NCI-H1048 (cell line): ENCODE results near the gene TRIM16.
"Not testable (repeated sequence)": the region's sequence is repeated elsewhere in the genome, so short reads cannot be mapped to it uniquely, and the experiment has no call there.

Experiments used
- DNase-seq: peaks from one replicate; lab custom pipeline; 2025; lab: John Stamatoyannopoulos, UW

The TRIM16 gene

DNA sequence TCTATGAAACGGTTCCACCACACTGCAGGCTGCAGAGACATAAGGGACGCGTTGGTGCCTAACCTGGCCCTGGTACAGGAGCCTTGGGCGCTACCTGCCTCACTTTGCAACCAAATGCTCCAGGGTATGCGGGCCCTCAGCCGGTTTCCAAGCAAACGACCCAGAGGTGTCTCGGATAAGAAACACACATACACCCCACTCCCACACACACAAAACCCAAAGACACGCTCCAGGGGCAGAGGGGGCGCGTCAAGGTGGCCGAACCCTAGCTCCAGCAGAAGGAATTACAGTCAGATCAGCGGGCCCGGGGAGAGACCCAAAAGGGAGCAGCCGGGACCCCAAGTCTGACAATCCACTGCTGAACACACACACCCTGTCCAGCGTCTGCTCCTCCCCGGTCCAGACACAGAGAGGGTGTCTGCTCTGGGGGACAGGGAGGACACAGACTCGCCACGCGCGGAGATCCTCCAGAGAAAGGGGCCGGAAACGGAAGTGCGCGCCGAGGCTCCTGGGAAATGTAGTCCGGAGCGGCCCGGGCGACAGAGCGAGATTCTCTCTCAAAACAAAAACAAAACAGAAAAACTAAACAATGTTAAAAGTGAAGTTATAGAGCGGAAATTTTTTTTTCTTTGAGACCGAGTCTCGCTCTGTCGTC lies at the start of gene TRIM16:
TRIM16 (minus strand) TSS at position 488 of the 655 bp plus-strand sequence. CDS start 32,702 bp downstream, outside the sequence.
- DNase-seq = peak; percentile 6

DNA sequence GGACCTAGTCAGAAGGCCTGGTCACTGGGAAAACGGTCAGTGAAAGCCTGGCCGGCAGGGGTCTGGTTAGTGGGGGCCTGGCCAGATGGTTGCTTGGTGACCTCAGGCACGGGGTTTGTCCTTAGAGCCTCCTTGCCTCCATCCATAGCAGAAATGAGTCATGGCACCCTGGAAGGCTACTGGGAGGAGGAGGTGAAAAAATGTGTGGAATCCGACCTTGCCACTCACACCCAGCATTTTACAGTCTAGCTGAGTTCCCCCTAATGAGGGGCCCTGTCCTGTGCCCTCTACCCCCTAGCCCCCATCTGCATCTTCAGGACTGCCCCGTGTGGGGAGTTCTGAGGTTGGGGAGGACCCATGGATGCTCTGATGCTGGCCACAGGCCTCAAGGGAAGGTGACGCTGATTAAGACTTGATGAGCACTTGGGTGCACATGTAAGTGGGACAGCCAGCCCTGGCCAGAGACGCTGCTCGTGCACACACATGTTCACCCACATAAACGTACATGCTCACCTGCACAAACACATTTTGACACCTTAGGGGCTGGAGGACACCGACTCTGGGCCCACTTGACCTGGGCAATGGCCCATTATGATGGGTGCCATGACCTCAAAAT lies 49.2 kb upstream of the TRIM16 start:
- DNase-seq = not testable (repeated sequence)

DNA sequence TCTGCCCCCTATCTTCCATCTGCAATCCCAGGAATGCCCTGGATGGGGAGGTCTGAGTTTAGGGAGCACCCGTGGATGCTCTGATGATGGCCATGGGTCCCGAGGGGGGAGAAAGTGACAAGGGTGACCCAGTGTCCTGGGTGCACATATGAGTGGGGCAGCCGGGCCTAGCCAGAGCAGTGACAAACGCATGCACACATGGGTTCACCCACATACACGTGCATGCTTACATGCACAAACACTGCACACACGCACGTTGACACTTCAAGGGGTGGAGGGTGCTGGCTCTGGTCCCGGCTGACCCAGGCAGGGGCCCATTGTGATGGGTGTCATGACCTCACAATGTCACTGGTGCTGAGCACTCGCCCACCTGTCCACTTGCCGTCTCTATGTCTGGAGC lies 47.8 kb upstream of the TRIM16 start, which contains the start of gene TBC1D26:
TBC1D26 (plus strand) TSS at position 384 of the 400 bp plus-strand sequence. CDS start 3,066 bp downstream, outside the sequence.
- DNase-seq = not testable (repeated sequence)

DNA sequence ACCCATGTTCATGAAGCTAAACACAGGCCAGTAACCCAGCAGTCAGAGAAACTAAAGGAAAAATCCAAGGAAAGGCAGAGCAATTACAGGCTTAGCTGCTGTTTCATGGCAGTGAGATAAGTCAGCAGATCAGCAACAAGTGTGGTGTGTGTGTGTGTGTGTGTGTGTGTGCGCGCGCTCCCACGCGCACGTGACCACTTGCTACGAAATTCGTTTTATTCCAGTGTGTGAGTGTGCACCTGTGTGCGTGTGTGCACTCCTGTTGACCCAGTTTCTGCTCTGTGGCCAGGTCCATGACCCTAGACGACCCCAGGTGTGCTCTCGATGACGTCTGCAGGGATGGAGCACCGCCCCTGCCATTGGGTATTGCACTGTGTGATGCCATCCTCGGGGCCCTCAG lies 46.4 kb upstream of the TRIM16 start:
- DNase-seq = not testable (repeated sequence)

DNA sequence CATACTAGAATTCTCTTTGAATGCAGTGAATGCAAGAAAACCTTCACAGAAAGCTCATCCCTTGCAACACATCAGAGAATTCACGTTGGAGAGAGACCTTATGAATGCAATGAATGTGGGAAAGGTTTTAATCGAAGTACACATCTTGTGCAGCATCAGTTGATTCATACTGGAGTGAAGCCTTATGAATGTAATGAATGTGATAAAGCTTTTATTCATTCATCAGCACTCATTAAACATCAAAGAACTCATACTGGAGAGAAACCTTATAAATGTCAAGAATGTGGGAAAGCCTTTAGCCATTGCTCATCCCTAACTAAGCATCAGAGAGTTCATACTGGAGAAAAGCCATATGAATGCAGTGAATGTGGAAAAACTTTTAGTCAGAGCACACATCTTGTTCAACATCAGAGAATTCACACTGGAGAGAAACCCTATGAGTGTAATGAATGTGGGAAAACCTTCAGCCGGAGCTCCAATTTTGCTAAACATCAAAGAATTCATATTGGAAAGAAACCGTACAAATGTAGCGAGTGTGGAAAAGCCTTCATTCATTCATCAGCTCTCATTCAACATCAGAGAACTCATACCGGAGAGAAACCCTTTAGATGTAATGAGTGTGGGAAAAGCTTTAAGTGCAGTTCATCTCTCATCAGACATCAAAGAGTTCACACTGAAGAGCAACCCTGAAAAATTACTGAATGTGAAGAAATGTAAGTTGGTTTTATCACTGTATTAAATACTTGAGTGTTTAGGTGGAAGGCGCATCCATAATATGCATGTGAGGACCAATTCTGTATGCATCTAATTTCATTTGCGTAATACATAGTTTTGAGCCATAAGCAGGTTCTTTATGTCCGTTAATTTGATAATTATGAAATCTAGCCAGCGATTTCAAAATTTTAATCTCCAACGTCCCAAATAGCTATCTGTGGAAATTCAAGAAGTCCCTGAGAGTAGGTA lies 32.8 kb upstream of the TRIM16 start:
- not testable (repeated sequence) for DNase-seq

DNA sequence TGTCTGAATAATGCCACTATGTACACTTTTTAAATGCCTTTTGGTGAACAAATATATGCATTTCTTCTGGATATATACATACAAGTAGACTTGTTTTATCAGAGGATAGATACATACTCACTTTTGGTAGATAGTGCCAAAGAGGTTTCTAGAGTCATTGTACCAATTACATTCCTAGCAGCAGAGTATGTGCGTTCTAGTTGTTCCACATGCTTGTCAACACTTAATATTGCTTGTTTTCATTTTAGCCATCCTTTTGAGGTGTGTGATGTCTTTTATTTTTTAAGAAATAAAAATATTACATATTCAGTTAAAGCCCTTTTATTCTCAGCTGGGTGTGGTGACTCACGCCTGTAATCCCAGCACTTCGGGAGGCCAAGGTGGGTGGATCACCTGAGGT lies 24.8 kb upstream of the TRIM16 start:
- not testable (repeated sequence) for DNase-seq

DNA sequence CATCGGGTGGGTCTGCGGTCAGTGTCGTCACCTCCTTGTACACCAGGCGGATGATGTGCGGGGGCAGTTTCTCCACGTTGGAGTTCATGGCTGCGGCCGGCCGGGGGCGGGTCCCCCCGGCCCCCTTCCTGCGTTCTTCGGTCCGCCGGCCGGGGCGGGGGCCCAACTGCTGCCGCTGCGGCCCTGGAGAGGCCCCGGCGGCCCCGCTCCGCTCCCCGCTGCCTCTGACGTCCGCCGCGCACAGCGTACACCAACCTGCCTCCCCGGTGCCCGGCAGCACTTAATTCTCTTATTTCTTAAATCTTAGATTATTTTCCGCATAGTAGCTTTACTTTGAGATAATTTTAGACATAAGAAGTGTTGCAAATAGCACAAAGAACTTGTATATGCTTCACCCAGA lies 20.7 kb upstream of the TRIM16 start:
- not testable (repeated sequence) for DNase-seq

DNA sequence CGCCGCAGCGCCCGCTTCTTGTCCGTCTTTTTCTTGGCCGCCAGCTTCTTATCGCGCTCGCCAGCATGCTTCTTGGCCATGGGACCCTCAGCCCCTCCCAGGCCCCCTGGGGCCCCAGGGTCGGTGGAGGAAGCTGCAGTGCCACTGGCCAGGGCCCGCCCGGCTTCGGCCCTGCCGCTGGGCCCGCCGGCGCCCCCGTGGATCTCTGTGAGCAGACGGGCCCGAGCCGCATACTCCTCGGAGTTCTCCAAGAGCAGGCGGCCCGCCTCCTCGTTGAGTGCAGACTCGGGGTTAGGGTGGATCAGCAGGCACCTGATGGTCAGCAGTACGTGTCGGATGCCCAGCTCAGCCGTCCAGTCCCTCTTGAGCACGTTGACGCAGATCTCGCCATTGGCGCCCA lies 20.1 kb upstream of the TRIM16 start:
- not testable (repeated sequence) for DNase-seq

DNA sequence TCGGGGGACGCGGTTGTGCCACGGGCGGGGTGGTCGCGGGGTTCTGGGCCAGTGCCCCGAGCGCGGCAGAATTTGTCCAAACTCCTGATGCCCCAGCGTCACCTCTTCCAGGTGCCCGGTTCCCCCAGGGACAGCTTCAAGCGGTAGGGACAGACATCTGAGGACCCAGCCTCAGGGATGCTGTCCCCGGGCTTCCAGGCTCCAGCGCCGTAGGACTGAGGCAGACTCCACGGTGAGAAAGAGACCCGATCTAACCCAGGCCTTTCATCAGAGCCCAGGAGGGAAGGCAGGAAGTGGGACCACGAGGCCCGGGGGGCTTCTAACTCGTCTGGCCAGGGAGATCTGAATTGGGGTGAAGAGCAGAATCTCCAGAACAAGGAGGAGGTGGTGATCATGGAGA lies 15.8 kb upstream of the TRIM16 start:
- DNase-seq = not testable (repeated sequence)

DNA sequence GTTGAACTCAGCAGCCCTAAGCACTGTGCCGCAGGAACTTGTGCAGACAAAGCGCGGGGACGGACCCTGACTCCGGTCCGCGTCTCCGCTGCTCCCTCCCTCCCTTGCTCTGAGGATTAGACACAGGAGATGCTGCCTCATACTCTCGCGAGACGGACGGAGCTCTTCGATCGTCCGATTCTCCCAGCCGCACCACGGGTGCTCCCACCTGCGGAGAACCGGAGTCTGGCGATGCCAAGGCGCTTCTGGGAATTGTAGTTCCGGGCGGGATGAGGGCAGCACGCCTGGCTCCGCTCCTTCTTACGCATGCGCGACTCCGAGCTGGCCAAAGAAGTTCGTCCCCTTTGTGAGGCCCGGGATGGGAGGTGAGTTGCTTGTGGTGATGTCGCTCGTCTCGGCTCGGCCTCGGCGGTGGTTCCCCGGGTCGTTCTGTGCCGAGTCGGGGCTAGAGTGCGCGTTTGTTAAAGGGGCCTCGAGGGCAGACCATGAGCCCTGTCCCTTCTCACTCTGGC lies 15.4 kb upstream of the TRIM16 start, which contains the start of gene ZNF286A:
ZNF286A (plus strand) TSS at position 340 of the 512 bp plus-strand sequence. CDS start 578 bp downstream, outside the sequence.
- peak; percentile 96 for DNase-seq

DNA sequence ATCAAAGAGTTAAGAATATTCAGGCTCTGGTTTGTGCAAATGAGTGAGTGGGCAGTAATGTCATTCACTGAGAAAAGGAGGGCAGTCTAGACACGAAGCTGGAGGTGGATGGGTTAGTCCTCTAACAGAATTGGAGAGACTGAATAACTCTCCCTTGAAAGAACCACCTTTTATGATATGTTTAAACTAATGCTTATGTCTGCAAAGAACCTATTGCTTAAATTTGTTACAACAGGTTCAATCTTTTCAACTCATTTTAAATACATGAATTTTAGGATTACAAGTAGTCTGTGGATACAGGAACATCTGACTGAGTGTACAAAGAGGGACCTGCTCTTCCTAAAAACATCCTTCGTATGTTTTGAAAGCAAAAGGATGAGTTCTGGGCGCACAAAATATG lies 14.9 kb upstream of the TRIM16 start:
- not testable (repeated sequence) for DNase-seq

DNA sequence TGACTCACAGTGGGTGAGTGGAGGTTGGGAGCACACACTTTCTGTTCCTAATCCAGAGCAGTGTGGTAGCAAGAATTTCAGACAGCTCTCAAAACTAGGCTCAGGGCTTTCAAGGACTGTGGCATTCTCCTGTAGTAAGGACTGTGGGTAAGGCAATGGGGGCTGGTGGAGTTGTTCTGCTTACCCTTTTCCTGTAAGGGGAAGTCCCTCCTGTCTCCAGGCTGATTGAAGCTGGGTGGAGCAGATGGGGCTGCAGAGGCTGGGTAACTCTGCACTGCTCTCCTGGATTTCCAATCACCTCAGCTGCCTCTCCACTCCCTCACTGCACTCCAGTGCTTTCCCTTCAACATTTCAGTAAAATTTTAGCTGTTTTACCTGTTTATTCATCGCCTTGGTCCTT lies 3.4 kb upstream of the TRIM16 start:
- DNase-seq = not testable (repeated sequence)

DNA sequence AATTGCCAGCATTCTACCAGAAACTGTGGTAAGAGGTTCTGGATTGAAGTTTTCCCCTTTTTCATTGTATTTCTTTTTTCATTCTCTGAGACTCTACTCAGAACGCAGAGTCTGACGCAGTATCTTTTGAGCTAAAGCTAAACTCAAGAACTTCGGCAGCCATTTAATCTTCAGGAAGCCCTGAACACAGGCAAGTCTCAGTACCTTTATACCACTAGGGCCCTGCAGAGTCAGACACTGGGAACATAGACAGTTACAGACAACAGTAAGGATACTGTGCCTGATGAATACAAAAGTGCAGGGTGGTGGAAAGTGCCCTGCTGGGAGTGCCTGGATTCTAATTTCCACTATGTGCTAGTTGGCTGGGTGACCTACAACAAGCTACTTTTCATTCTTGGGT lies 976 bp downstream of the TRIM16 start:
- not testable (repeated sequence) for DNase-seq

DNA sequence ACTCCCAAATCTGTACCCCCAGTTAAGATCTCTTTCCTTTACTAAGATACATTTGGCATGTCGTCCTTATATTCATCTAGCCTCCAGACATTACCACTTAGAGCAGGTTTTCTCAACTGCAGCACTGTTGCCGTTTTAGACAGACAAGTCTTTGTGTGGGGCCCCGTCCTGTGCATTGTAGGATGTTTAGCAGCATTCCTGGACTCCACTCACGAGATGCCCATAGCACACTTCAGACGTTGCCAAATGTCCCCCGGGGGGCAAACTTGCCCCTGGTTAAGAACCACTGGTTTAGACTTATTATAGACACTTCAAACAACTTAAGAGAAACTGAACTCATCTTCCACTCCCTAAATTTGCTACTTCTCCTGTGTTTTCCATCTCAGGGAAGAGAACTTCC lies 8.1 kb downstream of the TRIM16 start:
- not testable (repeated sequence) for DNase-seq

DNA sequence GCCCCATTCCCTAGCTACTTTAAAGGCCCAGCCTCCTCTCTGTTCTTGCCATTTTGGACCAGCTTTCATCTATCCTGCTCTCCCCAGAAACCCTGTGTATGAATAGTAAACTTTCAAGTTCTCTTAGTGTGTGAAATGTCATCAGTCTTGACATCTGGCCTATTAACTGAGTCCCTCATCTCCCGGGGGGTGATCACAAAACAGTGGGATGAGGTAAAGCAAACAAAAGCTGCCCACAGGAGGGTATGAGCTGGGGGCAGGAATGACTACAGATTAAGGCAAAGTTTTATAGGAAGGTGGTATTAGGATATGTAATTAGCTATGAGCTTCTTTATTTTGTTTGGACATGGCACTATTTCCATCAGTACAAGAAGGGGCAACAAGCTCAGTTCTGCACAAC lies 9.5 kb downstream of the TRIM16 start:
- not testable (repeated sequence) for DNase-seq

DNA sequence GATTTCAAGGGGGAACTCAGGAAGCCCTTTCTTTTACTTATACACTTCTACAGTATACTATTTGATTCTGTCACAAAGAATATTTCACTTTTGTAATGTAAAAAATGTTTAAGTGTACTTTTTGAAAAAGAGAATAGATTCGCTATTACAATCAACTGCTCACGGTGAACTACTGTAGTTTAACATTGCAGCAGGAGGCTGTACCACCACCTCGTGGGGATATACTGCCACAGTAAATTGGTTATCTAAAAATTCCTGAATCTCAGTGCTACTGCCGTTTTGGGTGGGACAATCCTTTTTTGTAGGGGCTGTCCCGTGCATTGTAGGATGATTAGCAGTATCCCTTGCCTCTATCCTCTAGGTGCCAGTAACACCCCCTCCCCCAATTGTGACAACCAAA lies 14.6 kb downstream of the TRIM16 start:
- not testable (repeated sequence) for DNase-seq

DNA sequence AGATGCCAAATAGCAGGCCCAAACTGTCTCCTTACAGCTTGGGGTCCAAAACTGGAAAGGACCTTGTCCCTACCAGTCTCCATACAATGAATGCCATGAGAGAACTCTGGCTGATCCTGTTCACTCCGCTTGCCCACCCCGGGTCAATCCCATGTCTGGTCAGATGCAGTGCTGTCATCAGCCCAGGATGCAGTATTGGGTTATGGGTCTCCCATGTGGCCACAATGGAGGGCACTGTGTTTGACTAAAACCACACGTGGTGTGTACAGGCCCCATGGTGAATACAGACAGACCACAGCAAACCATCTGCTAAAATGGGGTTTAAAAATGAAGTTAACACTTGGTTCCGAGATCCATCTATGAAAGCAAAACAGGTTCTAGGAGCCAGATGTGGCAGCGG lies 20.4 kb downstream of the TRIM16 start:
- DNase-seq = no peak

DNA sequence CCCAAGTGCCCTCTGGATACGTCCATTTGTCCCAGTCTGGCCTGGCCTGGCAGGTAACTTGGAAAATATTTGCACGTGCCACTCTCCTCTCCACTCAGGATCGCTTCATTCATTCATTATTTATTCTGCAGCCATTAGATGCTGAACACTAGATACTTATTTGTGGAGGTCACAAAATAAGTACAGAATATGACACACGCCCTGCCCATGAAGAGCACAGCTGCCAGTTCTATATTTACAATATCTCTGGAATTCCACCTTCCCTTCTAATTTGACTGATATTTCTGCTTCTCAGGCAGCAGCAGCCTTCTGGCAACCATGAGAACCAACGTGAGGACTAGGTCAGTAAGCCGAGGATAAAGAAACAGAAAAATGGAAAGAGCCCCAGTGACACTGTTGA lies 20.9 kb downstream of the TRIM16 start:
- DNase-seq = no peak

DNA sequence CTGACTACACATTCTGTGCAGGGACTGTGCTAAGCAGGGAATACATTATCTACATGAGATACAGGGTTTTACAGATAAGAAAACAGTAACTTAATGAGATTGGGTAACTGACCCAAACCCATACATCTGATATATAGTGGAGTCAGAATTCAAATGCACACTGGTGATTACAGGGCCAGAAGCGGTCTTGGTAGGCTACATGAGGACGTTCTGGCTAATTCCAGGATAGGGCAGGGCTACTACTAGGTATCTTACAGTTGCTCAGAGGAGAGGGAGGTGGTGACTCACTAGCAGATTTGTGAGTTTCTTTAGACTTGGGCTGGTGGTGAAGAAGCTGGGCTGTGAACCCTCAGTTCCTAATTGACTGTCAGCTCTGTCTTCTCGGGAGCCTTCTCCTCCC lies 21.4 kb downstream of the TRIM16 start:
- DNase-seq = no peak

DNA sequence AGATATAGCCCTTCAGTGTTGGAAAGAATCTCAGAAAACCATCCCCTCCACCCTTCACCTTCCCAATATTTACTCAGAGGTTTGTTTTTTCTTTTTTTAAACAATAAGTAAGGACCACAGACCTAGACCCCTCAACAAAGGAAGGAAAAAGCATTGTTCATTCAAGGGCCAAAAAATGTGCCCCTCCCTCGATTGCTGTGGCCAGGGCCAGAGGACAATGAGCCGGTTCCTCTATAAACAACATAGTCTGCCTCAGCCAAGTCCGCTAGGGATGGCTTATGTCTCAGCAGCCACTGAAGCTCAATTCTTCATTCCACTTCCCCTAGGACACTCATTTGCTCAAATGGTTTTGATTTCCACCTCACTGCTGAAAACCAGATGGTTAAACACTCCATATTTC lies 24.0 kb downstream of the TRIM16 start:
- DNase-seq = no peak

DNA sequence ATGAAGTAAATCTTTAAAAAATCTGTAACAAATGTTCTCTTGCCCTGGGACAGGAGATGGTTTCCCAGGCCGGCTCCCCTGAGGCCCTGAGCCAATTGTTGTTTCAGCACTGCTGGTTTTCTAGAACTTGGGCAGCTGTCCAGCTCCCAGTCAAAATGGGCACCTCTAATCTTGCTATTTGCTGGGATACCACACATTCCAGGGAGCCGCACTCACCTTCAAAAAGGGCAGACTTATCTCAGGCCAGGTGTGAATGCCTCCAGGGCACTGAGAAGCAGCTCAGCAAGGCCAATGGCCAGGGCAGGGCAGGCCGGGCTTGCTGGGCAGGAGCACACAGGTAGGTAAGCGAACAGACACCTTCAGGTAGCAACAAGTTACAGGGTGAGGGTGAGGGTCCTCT lies 24.4 kb downstream of the TRIM16 start:
- no peak for DNase-seq

DNA sequence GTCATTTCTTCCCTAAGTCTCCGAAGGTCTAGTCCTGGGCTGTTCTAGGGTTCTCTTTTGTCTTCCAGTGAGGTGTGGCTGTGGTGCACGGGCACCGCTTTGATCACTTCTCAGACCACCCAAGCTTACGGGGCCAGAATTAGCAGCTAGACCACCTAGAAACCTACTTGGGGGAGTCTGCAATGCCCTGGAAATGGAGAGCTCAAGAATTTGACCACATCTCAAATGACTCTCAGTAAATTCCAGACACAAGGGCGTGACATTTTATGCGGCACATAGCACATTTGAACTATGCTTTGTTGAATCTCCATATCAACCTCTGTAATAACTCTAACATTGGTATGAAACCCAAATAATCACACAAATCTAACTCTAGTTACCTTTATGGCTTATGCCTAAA lies 24.9 kb downstream of the TRIM16 start:
- DNase-seq = no peak
